NCI-H345 treated with DMSO at 0.1 percent for 48 hours (cell line): ENCODE data around the gene ADAMTSL5.
A peak's percentile ranks its signal among the peaks of the same experiment; 100 is the strongest.
"Not testable (repeated sequence)": the region's sequence is repeated elsewhere in the genome, so short reads cannot be mapped to it uniquely, and the experiment has no call there.

ENCODE experiments used
- DNase-seq: peaks from one replicate; lab custom pipeline; 2025; ENCODE audit not compliant: unreplicated experiment; lab: John Stamatoyannopoulos, UW

Gene ADAMTSL5

DNA sequence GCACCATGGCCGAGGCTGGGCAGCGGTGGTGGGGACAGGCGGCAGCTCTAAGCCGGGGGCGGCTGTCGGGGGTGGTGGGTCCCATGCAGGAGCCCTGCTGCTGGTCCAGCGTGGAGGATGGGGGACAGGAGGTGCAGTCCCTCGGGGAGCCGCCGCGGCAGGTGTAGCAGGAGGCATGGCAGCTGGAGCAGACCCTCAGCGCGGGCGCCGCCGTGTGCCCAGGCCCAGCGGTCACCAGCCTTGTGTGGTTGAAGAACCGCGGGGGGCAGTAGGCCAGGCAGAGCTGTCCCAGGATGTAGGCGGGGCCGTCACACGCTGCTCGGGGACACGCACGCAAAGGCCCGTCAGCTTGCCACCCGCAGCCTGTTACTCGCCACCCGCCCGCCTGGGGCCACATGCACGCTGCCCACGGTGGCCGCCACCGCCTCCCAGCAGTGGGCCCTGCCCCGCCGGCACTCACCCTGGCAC, 30.9 kb downstream of the ADAMTSL5 start:
- no peak for DNase-seq

DNA sequence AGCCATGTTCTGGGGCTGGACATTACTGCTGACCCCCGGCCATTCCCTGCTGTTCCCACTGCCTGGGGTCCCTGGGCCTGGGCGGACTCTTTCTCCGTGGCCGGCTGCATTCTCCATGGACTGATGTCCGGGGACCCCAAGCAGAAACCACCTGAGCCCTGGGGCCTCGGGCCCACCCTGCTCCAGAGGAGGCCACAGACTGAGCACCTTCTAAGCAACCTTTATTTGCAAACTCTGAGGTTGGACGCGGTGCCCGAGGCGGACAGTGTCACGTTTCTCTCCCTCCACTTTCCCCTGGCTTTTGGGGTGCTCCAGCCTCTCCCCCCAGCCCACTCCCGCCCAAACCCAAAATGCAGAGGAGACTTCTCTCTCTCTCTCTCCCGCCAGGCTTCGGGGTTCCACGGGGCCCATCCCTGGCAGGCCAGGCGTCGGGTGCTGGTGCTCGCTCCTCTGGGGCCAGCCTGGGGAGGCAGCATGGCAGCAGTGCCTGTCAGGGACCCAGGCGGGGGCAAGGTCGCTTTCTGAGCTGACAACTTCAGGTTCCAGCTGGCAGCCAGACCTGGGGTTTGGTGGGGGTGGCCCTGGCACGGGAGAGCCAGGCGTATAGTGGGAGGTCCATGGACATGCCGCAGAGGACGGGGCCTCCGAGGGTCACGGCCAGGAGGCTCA, 31.5 kb downstream of the ADAMTSL5 start:
- no peak for DNase-seq

DNA sequence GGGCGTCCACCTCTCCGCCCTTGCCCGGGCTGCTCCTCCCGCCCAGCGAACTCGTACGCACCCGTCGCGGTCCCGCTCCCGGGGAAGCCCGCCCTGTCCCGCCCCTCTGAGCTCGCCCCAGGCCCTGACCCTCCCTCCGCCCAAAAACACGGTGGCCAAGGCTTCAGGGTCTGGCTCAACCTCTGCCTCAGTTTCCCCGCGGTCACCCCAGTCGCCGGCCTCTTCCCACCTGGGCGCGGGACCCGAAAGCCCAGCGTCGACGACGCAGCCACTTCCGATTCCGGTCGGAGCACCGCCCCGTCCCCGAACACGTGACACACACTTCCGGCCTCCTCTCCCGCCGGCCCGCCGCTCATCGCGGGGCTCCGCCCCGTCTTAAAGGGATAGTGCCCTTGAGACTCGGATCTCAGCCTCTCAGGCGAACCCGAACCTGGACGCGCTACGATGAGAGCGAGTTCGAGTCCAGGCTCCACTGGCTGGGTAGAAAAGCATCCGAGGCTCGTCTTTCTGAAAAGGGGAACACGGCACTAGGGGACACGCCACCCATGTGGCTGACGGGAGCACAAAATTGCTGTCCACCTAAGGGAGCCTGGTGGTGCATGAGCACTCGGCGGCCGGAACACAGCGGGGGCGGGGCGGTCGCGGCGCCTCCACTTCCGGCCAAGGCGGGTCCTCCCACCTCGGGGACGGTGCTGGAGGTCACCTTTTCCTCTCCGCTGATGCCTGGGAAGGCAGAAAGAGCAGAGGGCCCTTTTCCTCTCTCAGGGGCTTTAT, 33.7 kb downstream of the ADAMTSL5 start, which contains the start of gene C19orf25:
Gene C19orf25, minus strand, starts transcription at position 282 of the 774 bp plus-strand sequence. CDS start 312 bp downstream, outside the sequence.
- DNase-seq, result peak; percentile 90

DNA sequence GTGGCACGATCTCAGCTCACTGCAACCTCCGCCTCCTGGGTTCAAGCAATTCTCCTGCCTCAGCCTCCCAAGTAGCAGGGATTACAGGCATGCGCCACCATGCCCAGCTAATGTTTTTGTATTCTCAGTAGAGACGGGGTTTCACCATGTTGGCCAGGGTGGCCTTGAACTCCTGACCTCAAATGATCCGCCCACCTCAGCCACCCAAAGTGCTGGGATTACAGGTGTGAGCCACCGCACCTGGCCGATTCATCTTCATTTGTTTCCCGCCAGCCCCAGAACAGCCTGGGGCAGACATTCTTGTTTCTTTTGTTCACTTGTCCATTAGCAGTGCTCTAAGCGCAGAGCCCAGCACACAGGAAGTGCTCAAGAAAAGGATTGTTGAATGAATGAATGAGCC, 35.8 kb downstream of the ADAMTSL5 start:
- DNase-seq, result not testable (repeated sequence)

DNA sequence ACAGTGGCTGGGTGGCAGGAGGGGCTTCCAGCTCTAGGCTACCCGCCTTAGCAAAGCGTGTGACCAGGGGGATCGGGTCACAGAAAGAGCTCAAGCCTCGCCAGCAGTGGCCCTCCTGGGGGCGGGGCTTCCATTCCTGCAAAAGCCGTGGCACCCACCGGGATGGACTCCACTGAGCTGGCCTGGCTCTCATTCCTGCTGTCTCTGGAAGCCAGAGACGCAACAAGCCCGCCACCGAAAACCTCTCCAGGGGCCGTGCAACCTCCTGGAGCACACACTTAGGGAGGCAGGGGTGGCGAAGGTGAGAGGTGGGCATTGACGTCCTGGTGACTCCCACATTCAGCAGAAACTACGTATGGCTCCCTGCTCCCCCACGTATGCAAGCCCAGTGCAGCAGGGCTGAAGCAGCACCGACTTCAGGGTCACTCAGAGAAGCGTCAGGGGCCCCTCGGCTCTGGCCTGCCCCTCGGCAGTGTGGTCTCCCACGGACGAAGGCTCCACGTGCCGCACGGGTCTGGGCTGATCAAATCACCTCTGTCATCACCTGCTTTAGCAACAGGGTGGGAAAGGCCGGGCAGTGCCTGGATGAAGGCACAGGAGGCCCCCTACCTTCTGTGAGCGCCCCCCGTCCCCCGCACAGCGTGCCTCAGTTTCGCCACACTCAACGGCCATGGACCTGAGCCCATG, 36.9 kb downstream of the ADAMTSL5 start:
- DNase-seq, result no peak

DNA sequence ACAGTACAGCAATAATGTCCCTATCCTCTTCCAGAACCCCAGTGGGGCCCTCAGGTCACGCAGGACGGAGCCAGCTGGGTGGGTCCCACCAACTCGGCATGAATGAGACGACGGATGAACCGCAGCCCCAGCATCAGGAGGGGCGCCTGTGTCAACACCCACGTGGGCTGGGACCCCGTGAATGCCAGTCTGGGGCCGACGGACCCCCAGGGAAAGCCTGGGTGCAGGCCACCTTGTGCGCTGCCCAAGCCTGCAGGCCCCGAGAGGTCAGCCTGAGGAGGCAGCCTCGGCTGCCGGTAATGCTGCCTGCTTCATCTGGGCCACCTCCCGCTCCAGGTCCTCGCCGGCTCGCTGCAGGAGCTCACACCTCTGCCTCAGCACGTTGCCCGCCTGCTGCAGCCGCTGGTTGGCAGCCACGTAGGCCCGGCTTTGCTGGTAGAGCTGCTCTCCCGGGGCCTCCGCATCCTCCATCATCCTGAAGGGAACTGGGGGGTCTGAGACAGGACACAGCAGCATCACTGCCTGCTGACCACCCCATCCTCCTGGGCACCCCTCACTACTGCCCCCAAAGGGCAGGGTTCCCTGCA, 38.0 kb downstream of the ADAMTSL5 start:
- no peak for DNase-seq

DNA sequence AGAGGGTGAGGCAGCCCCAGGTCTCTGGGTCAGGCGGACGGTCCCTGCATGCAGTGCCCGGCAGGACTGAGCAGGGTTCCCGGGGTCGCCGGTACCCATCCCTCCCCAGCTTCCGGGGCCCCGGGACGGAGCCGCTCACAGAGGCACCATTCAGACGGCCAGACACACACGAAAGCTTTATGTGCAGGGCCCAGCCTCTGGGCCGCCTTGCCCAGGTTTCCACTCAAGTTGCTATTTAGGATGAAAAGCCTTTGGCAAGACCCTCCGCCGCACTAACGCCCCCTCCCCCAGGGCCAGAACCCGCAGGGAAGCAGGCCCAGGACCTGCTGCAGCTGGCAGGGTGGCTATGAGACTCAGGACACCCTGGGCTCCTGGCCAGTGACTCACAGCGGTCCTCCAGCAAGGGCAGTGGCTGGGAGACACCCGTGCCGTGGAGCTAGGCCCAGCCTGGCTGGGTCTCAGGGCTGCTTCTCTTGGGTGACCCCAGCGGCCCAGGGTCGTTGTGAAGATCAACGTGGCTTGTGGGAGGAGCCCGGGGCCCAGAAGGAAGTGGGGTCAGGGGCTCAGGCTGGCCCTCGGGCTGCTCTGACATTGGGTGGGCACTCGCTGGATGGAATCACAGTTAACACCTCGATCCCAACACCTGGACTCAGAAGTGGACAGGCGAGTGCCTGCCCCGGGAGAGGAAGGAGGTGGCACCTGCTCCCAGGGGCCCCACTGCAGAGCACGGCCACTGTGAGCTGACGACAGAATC, 38.6 kb downstream of the ADAMTSL5 start:
- no peak for DNase-seq

DNA sequence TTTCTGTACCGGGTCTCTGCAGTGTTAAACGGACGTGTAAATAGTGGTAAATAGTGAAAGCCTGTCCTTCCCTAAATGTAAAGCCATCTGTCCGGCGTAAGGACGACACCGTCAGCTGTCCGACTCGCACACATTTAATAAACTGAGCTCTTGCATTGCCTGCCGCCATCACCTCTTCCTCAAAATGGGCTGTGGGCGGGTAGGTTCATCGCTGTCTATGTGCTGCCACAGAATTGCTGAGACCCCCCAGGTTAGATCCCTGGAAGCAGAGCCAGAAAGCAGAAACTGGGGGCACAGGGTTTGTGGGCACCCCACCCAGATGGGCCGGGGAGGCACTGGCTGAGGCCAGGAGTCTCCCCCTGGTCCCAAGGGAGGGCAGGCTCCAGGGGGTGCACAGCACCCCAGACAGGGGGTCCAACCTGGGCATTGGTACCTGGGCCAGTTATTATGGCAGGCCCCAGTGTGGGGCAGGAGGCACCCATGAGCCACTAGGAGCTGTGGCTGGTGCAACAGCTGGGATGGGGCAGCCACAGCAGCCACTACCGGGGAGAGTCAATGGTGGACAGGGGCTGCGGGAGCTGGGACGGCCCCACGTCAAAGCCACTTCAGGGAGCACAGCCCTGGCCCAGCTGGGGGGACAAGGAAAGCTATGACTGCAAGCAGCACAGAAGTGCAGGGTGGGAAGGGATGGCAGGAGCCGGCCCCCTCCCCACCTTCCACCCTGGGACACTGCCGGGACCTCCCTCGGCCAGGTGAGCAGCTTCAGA, 39.6 kb downstream of the ADAMTSL5 start:
- no peak for DNase-seq

DNA sequence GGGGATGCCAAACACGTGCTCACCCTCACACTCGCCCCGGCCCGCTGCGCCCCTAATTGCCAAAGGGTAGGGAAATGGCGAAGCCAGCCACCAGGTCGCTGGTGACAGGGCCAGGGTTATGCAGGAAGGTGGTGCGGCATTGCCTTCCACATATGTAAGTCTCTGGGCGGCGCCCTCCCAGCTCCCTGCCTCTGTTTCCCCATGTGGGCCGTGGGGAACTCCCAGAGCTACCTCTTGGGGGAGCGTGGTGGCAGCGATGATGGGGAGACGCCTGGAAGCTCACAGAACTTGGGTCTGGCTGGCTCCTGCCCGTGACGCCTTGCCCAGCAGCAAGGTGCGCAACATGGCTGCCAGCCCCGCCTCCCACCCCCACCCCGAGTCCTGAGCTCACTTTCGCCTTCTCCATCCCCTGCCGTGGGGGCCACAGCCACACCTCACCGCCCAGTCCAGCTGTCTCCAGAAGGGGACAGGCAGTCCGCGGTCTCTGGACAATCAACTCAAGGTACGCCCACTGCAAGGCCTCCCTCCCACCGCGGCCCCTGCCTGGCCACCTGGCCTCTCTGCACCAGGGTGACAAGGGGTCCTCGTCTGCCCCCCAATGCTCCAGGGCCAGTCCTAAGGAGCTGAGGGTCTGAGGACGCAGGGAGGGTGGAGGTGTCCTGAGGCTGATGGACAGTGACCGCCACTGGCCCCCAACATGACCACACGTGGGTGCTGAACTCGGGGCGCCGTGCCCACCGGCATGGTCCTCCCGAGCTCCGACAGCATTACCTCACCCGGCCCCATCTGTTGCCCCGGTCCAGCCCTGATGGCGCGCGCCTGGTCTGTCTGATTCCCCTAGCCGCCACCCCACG, 40.4 kb downstream of the ADAMTSL5 start:
- no peak for DNase-seq

DNA sequence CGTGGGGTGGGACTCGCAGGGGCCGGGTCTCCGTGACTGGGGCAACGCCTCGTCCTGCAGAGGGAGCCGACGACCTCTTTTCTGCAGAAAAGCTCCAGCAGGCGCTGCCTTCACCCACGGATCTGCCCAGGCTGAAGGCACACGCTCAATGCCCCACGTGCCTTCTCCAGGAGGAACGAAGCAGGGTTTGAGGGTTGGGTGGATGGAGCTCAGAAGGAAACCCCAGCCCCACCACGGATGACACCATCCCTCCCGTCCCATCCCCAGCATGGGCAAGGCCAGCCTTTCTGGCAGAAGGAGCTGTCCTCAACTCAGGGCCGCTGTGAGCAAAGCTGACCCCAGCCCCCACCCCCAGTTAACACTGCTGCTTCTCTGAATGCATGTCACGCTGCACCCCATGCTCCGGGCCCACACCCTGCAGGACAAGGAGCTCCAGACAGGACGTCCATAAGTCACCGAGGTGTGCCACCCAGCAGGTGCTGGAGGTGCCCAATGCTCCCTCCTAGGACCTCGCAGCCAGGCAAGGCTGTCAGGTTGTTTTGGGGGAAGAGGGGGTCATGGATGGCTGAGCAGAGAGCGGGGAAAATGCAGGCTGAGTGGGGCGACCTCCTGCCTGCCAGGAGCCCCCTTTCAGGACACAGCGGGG, 41.2 kb downstream of the ADAMTSL5 start:
- no peak for DNase-seq

DNA sequence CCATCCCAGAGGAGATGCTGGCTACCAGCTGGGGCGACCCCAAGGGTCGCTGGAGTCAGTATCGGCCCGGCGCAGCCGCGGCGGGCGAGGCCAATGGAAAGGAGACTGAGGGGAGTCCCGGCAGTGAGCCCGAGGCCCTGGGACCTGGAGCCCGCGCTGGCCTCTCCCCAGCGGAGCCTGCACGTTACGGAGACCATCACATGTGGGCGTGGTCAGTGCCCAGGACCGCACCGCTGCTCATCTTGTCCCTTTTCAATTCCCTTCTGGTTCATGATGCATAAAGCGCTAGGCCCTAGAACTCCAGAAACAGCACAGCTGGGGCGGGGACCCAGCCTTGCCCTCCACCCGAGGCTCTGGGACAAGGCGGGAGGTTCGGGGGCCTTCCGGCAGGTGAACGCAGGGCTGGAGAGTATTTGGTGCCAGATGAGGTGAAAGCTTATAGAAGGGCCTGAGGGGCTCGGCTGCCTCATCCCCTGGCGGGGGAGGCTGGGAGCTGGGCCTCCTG, 41.8 kb downstream of the ADAMTSL5 start:
- no peak for DNase-seq

DNA sequence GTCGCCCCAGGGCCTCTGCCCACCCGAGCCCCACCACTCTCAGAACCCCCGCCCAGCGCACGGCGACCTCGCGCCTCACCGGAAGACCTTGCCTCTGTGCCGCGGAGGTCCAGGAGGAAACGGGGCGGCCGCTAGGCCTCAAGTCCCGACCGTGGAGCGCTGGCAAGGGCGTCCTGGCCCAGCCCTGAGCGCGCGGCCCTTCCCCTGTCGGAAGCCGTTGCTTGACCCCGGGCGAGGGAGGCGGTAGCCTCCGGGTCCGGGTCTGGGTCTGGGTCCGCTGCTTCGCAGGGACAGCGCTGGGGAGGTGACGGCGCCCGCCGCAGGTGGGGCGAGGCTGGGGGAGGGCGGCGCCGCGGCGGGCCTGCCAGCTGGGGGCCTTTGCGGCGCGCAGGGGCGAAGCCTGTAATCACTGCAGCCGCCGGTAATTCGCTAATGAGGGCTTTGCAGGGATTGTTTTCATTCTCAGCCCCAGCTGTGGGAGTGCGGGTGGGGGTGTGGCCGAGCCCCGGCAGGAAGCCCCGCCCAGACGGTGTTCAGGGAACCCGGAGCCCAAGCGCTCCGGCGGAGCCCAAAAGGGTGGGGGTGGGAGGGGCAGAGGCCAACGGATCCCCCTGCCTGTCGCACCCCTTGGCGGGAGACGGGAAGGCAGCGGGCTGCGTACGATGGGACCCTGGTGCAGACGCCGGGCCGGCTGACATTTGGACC, 42.4 kb downstream of the ADAMTSL5 start:
- DNase-seq, result no peak

DNA sequence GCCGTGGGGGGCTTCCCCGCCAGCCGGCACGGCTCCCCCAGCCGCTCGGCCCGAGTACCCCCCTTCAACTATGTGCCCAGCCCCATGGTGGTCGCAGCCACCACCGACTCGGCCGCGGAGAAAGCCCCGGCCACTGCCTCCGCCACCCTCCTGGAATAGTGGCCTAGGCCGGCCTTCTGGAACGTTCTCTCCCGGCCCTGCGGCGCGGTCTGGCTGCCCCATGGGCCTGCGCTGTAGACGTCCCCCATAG, 42.8 kb downstream of the ADAMTSL5 start:
- DNase-seq, result no peak

DNA sequence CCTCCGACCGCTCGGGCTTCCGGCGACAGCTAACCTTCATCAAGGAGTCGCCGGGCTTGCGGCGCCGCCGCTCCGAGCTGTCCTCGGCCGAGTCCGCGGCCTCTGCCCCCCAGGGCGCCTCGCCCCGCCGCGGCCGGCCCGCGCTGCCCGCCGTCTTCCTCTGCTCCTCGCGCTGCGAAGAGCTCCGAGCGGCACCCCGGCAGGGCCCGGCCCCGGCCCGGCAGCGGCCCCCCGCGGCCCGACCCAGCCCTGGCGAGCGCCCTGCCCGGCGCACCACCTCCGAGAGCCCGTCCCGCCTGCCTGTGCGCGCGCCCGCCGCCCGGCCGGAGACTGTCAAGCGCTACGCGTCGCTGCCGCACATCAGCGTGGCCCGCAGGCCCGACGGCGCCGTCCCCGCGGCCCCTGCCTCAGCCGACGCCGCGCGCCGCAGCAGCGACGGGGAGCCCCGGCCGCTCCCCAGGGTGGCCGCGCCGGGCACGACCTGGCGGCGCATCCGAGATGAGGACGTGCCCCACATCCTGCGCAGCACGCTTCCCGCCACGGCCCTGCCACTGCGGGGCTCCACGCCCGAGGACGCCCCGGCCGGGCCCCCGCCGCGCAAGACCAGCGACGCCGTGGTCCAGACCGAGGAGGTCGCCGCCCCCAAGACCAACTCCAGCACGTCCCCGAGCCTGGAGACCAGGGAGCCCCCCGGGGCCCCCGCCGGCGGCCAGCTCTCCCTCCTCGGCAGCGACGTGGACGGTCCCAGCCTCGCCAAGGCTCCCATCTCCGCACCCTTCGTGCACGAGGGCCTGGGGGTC, 43.4 kb downstream of the ADAMTSL5 start:
- no peak for DNase-seq

DNA sequence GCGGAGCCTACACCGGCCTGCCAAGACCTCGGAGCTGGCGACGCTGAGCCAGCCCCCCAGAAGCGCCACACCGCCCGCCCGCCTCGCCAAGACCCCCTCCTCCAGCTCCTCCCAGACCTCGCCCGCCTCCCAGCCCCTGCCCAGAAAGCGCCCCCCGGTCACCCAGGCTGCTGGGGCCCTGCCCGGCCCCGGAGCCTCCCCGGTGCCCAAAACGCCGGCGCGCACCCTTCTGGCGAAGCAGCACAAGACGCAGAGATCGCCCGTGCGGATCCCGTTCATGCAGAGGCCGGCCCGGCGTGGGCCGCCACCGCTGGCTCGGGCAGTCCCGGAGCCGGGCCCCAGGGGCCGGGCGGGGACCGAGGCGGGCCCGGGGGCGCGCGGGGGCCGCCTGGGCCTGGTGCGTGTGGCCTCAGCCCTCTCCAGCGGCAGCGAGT, 44.0 kb downstream of the ADAMTSL5 start:
- DNase-seq, result no peak

DNA sequence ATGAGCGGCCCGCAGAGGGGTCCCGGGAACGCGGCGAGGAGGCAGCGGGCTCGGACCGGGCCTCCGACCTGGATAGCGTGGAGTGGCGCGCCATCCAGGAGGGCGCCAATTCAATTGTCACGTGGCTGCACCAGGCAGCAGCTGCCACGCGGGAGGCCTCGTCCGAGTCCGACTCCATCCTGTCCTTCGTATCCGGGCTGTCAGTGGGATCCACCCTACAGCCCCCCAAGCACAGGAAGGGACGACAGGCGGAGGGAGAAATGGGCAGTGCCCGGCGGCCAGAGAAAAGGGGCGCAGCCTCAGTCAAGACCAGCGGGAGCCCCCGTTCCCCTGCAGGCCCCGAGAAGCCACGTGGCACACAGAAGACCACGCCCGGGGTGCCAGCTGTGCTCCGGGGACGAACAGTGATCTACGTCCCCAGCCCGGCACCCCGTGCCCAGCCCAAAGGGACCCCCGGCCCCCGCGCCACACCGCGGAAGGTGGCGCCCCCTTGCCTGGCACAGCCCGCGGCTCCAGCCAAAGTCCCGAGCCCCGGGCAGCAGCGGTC, 44.5 kb downstream of the ADAMTSL5 start:
- DNase-seq, result no peak
